SU-DHL-6 (cell line): ENCODE measurements around the gene CNOT1.

Source experiments
- H2AFZ ChIP-seq: fragments of 200-600 bp; sonication (generic); 2 replicates; pipeline ENCODE4 v1.6.1; 2014; ENCODE audit warnings: low read depth, mild to moderate bottlenecking, moderate library complexity, mixed read lengths, antibody characterized with exemption, low read length; ENCODE audit not compliant: severe bottlenecking
- H3F3A ChIP-seq: fragments of 200-600 bp; shearing (Covaris generic); 2 replicates; pipeline ENCODE4 v1.6.0; 2016; ENCODE audit warnings: antibody characterized with exemption, mild to moderate bottlenecking; ENCODE audit not compliant: insufficient read depth
- H3K27ac ChIP-seq: fragments of 200-600 bp; sonication (generic); 2 replicates; pipeline ENCODE4 v1.5.1; 2016; ENCODE audit warnings: low read depth, mild to moderate bottlenecking, low read length, moderate library complexity, mixed read lengths
- H3K27me3 ChIP-seq: fragments of 200-600 bp; sonication (generic), shearing (Covaris generic); 2 replicates; pipeline ENCODE4 v1.6.0; 2014; ENCODE audit warnings: mild to moderate bottlenecking, low read length
- H3K36me3 ChIP-seq: fragments of 200-600 bp; sonication (generic); 2 replicates; pipeline ENCODE4 v1.6.1; 2014; ENCODE audit warnings: mild to moderate bottlenecking, low read length, mixed read lengths
- H3K4me2 ChIP-seq: fragments of 300-600, 200-600 bp; shearing (Covaris generic), sonication (generic); 2 replicates; pipeline ENCODE4 v1.6.0; 2014; ENCODE audit warnings: low read length, low read depth, mild to moderate bottlenecking; ENCODE audit not compliant: poor library complexity, severe bottlenecking
- H3K4me3 ChIP-seq: fragments of 200-600 bp; sonication (generic); 2 replicates; pipeline ENCODE4 v1.5.1; 2014; ENCODE audit warnings: antibody characterized with exemption, low read length, mild to moderate bottlenecking, mixed read lengths; ENCODE audit not compliant: insufficient read depth, poor library complexity, severe bottlenecking
- H3K79me2 ChIP-seq: fragments of 200-600 bp; sonication (generic); 2 replicates; pipeline ENCODE4 v1.6.1; 2014; ENCODE audit warnings: mild to moderate bottlenecking, low read length, moderate library complexity; ENCODE audit not compliant: insufficient read depth
- H3K9ac ChIP-seq: fragments of 200-600 bp; sonication (generic); 2 replicates; pipeline ENCODE4 v1.7.0; 2014; ENCODE audit warnings: mild to moderate bottlenecking, low read length
- H3K9me2 ChIP-seq: fragments of 200-600 bp; sonication (generic); replicated peaks from 2 replicates; pipeline ENCODE4 v1.6.1; 2014; ENCODE audit warnings: low read length; ENCODE audit not compliant: insufficient read depth
- H3K9me3 ChIP-seq: fragments of 200-600 bp; sonication (generic); 2 replicates; pipeline ENCODE4 v1.6.1; 2014; ENCODE audit warnings: low read length, mixed read lengths; ENCODE audit not compliant: insufficient read depth
- H4K20me1 ChIP-seq: fragments of 200-600 bp; sonication (generic); 2 replicates; pipeline ENCODE4 v1.6.1; 2014; ENCODE audit warnings: low read depth, mild to moderate bottlenecking, antibody characterized with exemption, low read length, moderate library complexity, mixed read lengths
- EZH2phosphoT487 ChIP-seq: fragments of 200-600 bp; sonication (generic), shearing (Covaris generic); conservative IDR thresholded peaks from 2 replicates; pipeline ENCODE4 v1.6.1; 2018; ENCODE audit warnings: mild to moderate bottlenecking, antibody characterized with exemption, low read length, moderate library complexity, mixed read lengths
- TF ChIP-seq, protein P1 (sequence below): fragments of 200-600 bp; sonication (generic); IDR thresholded peaks from one replicate; pipeline ENCODE4 v1.5.1; 2017; ENCODE audit warnings: antibody characterized with exemption, mild to moderate bottlenecking, low read length, moderate library complexity; ENCODE audit not compliant: insufficient read depth, poor library complexity, severe bottlenecking

CNOT1 gene

DNA sequence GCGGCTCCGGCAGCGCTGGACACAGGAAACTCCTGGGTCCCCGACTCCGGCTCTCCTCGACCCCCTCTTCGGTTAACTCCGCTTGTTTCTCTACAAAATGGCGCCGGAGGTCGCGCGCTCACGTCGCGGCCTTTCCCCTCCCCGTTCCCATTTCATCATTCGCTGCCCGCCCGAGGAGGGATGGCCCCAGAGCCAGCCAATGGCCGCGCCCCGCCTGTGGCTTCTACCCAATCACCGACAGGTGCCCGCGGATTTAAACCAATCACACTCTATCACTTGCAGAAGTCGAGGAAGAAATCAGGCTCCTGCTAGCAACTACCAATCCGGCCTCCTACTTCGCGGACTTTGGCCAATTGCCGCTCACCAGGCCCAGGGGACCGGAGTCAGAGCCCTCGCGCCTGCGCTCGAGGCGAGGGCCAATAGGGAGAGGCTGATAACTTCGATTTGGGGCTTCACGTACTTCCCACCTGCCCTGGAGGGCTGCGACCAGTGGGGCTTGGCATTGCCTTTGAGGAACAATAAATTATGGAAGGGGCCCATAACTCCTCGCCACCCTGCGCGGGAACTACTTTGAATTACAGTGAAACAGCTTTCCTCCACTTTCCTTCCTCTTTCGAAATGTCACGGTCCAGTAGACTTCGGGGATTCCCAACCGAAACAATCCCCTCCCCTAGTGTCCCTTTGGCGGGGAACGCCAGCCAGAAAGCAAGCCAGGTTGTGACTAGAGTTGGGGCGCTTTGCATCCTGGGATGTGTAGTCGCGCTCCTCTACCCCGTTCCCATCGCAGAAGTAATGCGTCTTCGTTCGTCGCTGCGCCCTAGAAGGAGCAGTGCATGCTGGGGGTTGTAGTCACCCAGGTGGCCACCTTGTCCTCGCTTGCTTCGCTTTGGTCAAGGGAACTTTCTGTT, at the start of gene CNOT1:
TSS of gene CNOT1 (minus strand) at position 94 of the 908 bp plus-strand sequence. CDS start 30,489 bp downstream, outside the sequence.
- Histone ChIP-seq H3K27ac (peak within 1 kb of the TSS; percentile 86), H3K9me3 (no peaks in the 10 kb centered on the region), H3K36me3 (no peaks in the 10 kb centered on the region), H3K79me2 (peaks cover 47% of the 10 kb centered on the region), H2AFZ (peak within 1 kb of the TSS; percentile 88), H3K9me2 (no peaks in the 10 kb centered on the region), H3K4me2 (peak within 1 kb of the TSS; percentile 99), H3K4me3 (peak within 1 kb of the TSS; percentile 90), H3F3A (no peaks in the 10 kb centered on the region), H3K9ac (peak within 1 kb of the TSS; percentile 95), H3K27me3 (no peaks in the 10 kb centered on the region), H4K20me1 (peaks cover 22% of the 10 kb centered on the region)
- no peak for TF ChIP-seq EZH2phosphoT487

- H3F3A ChIP-seq = no peaks in the 10 kb centered on the region
- TF ChIP-seq, protein P1, sequence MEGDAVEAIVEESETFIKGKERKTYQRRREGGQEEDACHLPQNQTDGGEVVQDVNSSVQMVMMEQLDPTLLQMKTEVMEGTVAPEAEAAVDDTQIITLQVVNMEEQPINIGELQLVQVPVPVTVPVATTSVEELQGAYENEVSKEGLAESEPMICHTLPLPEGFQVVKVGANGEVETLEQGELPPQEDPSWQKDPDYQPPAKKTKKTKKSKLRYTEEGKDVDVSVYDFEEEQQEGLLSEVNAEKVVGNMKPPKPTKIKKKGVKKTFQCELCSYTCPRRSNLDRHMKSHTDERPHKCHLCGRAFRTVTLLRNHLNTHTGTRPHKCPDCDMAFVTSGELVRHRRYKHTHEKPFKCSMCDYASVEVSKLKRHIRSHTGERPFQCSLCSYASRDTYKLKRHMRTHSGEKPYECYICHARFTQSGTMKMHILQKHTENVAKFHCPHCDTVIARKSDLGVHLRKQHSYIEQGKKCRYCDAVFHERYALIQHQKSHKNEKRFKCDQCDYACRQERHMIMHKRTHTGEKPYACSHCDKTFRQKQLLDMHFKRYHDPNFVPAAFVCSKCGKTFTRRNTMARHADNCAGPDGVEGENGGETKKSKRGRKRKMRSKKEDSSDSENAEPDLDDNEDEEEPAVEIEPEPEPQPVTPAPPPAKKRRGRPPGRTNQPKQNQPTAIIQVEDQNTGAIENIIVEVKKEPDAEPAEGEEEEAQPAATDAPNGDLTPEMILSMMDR = peak; percentile 22
- no peak for TF ChIP-seq EZH2phosphoT487
- no peaks in the 10 kb centered on the region for H3K27me3 ChIP-seq
- H4K20me1 ChIP-seq = no peaks in the 10 kb centered on the region
- H3K4me3 ChIP-seq = no peak overlapping the region
- no peaks in the 10 kb centered on the region for H3K79me2 ChIP-seq
- H3K4me2 ChIP-seq = no peak overlapping the region
- H3K36me3 ChIP-seq = no peaks in the 10 kb centered on the region
- no peaks in the 10 kb centered on the region for H3K9me2 ChIP-seq
- no peak overlapping the region for H3K27ac ChIP-seq
- H3K9ac ChIP-seq = no peak overlapping the region
- no peak overlapping the region for H2AFZ ChIP-seq
- H3K9me3 ChIP-seq = no peaks in the 10 kb centered on the region
Observed at GRCh38 chr16:58678716-58679115, 49.1 kb upstream of the CNOT1 start.

- H3K79me2 ChIP-seq = no peaks in the 10 kb centered on the region
- no peak overlapping the region for H3K9ac ChIP-seq
- no peak overlapping the region for H3K4me2 ChIP-seq
- no peaks in the 10 kb centered on the region for H3F3A ChIP-seq
- no peaks in the 10 kb centered on the region for H4K20me1 ChIP-seq
- TF ChIP-seq EZH2phosphoT487 = no peak
- TF ChIP-seq, protein P1 = no peak
- no peaks in the 10 kb centered on the region for H3K36me3 ChIP-seq
- no peaks in the 10 kb centered on the region for H3K9me2 ChIP-seq
- no peak overlapping the region for H3K4me3 ChIP-seq
- H3K27me3 ChIP-seq = no peaks in the 10 kb centered on the region
- H3K9me3 ChIP-seq = no peaks in the 10 kb centered on the region
- H3K27ac ChIP-seq = no peak overlapping the region
- no peak overlapping the region for H2AFZ ChIP-seq
Observed at GRCh38 chr16:58678269-58678668, 48.6 kb upstream of the CNOT1 start.
